ENCODE measurements around the gene TMEM123.

TMEM123 gene

DNA sequence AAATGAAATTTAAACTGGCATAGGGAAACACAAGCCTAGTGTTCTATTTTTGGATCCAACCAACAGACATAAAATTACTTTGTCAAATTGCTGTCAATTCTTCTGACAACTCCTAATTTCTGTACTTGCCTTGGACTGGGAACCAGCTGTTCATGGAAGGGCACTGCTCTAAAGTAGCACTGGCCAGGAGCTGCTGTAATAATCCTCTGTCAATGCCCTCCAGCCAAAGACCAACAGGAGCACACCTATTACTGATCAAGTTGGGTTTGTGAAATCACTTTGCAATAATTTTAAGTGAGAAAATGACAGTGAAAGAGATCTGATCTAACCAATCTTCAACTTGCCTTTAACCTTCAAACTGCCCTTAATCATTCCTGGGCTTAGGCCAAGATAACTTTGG, 18.9 kb upstream of the TMEM123 start:
- Histone ChIP-seq H2AFZ (ENCODE audit: low read length, unreplicated experiment) (no peak overlapping the region), H3K79me2 (ENCODE audit: control insufficient read depth, insufficient read depth, low read length, unreplicated experiment) (no peaks in the 10 kb centered on the region), H3K36me3 (ENCODE audit: insufficient read depth, low read length) (no peaks in the 10 kb centered on the region), H3K27ac (ENCODE audit: low read depth, low read length) (no peak overlapping the region), H3K27me3 (ENCODE audit: insufficient read depth, low read length) (no peaks in the 10 kb centered on the region), H3K4me1 (ENCODE audit: control insufficient read depth, insufficient read depth, low read length, unreplicated experiment) (peaks cover 18% of the 10 kb centered on the region), H3K4me3 (ENCODE audit: low read depth, low read length) (no peak overlapping the region)

DNA sequence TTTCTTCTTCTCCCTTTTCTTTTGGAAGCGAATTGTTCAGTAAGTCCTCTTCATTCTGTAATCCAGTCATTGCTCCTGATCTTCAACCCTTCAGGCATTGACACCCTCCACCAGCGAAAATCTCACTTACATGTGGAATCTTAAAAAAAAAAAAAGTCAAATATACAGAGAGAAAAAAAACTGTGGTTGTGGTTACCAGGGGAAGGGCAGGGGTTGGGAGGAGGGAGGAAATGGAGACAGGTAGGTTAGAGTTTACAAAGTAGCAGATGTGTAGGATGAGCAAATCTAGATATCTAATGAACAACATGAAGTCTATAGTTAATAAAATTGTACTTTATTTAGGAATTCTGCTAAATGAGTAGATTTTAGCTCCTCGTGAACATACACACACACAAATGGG, 17.7 kb upstream of the TMEM123 start:
- H3K4me3 ChIP-seq (ENCODE audit: low read depth, low read length): no peak overlapping the region
- peaks cover 18% of the 10 kb centered on the region for H3K4me1 ChIP-seq (ENCODE audit: control insufficient read depth, insufficient read depth, low read length, unreplicated experiment)
- no peak overlapping the region for H2AFZ ChIP-seq (ENCODE audit: low read length, unreplicated experiment)
- no peak overlapping the region for H3K27ac ChIP-seq (ENCODE audit: low read depth, low read length)
- H3K27me3 ChIP-seq (ENCODE audit: insufficient read depth, low read length): no peaks in the 10 kb centered on the region
- no peaks in the 10 kb centered on the region for H3K36me3 ChIP-seq (ENCODE audit: insufficient read depth, low read length)
- no peaks in the 10 kb centered on the region for H3K79me2 ChIP-seq (ENCODE audit: control insufficient read depth, insufficient read depth, low read length, unreplicated experiment)

DNA sequence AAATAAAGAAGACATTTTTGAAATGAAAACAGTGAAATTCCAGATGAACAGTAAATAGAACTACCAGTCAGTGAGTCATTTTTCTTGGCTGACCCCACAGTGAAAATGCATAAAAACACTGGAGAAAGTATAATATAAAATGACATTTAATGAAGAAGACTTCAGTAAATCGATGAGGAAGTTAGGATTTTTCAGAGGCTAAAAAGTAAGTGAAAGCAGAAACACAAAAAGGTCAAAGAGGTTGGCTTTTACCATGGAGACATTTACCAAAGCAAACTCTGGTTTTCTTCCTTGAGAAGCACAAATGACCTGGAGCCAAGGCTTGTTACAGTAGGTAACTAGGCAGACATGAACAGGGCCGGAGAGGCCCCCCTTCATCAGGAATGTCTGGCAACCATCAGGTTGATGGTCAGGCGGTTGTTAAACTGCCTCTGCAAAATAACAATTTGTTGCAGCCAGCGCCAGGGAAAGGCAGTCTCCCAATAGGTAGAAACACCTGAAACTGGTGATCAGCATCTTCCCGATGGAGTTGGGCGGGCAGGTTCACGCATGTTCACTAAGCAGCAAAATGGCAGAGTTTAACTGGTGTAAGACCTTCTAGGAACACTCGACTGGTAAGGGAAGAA, 16.7 kb upstream of the TMEM123 start:
- H3K36me3 ChIP-seq (ENCODE audit: insufficient read depth, low read length): no peaks in the 10 kb centered on the region
- H2AFZ ChIP-seq (ENCODE audit: low read length, unreplicated experiment): peak overlapping the region; percentile 26

DNA sequence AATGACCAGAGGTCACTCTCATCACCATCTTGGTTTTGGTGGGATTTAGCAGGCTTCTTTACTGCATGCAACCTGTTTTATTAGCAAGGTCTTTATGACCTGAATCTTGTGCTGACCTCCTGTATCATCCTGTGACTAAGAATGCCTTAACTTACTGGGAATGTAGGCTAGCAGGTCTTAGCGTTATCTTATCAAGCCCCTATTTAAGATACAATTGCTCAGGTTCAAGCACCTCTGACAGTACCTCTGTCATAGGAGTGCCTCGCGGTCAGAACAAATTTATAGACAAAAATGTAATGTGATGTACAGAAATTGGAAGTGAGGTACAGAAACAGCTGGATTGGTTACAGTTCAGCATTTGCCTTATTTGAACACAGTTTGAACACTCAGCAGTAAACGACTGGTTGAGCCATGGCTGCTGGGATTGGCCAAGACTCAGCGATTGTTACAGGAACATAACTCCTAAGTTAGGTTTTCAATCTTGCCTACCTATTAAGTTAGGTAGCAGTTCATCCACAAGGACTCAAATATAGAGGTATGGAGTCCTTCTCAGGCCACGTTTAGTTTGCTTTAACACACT, 16.1 kb upstream of the TMEM123 start:
- Histone ChIP-seq H3K36me3 (ENCODE audit: insufficient read depth, low read length) (no peaks in the 10 kb centered on the region), H3K27ac (ENCODE audit: low read depth, low read length) (peak overlapping the region; percentile 48), H2AFZ (ENCODE audit: low read length, unreplicated experiment) (peak overlapping the region; percentile 26), H3K27me3 (ENCODE audit: insufficient read depth, low read length) (no peaks in the 10 kb centered on the region), H3K79me2 (ENCODE audit: control insufficient read depth, insufficient read depth, low read length, unreplicated experiment) (no peaks in the 10 kb centered on the region), H3K4me3 (ENCODE audit: low read depth, low read length) (peak overlapping the region; percentile 15; the same call in 1 of the 2 replicates), H3K4me1 (ENCODE audit: control insufficient read depth, insufficient read depth, low read length, unreplicated experiment) (peaks cover 18% of the 10 kb centered on the region)

More for the DNA sequence above, 16.7 kb upstream of the TMEM123 start:
- H3K27me3 ChIP-seq (ENCODE audit: insufficient read depth, low read length): no peaks in the 10 kb centered on the region
- H3K27ac ChIP-seq (ENCODE audit: low read depth, low read length): peak overlapping the region; percentile 48
- H3K4me3 ChIP-seq (ENCODE audit: low read depth, low read length): peak overlapping the region; percentile 15; the same call in 1 of the 2 replicates
- H3K4me1 ChIP-seq (ENCODE audit: control insufficient read depth, insufficient read depth, low read length, unreplicated experiment): peaks cover 18% of the 10 kb centered on the region
- no peaks in the 10 kb centered on the region for H3K79me2 ChIP-seq (ENCODE audit: control insufficient read depth, insufficient read depth, low read length, unreplicated experiment)

DNA sequence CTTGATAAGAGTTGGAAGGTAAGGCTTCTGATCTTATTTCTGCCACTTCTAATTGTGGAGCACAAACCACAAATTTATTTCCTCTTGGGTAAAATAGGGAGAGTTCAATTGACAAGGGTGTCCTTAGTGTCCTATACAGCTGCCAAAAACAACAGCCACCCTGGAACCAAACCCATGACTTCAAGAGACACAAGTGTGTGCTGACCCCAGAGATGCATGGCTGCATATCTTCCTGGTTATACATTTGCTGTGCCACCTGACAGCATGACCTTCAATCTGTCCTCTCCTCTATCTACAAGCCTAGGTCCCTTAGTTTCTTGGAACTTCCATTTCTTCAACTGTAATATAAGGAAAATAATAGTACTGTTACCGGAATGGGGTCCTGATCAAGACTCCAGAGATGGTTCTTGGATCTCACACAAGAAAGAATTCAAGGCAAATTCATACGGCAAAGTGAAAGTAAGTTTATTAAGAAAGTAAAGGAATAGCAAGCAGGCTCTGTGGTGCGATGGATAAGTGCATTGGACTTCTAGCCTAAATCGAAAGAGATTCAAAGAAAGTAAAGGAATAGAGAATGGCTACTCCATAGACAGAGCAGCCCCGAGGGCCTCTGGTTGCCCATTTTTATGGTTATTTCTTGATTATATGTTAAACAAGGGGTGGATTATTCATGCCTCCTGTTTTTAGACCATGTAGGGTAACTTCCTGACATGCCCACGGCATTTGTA, 15.5 kb upstream of the TMEM123 start:
- Histone ChIP-seq H3K79me2 (ENCODE audit: control insufficient read depth, insufficient read depth, low read length, unreplicated experiment) (no peaks in the 10 kb centered on the region), H3K27me3 (ENCODE audit: insufficient read depth, low read length) (no peaks in the 10 kb centered on the region), H3K4me3 (ENCODE audit: low read depth, low read length) (no peak overlapping the region), H3K36me3 (ENCODE audit: insufficient read depth, low read length) (no peaks in the 10 kb centered on the region), H3K4me1 (ENCODE audit: control insufficient read depth, insufficient read depth, low read length, unreplicated experiment) (peaks cover 18% of the 10 kb centered on the region), H3K27ac (ENCODE audit: low read depth, low read length) (no peak overlapping the region), H2AFZ (ENCODE audit: low read length, unreplicated experiment) (no peak overlapping the region)

DNA sequence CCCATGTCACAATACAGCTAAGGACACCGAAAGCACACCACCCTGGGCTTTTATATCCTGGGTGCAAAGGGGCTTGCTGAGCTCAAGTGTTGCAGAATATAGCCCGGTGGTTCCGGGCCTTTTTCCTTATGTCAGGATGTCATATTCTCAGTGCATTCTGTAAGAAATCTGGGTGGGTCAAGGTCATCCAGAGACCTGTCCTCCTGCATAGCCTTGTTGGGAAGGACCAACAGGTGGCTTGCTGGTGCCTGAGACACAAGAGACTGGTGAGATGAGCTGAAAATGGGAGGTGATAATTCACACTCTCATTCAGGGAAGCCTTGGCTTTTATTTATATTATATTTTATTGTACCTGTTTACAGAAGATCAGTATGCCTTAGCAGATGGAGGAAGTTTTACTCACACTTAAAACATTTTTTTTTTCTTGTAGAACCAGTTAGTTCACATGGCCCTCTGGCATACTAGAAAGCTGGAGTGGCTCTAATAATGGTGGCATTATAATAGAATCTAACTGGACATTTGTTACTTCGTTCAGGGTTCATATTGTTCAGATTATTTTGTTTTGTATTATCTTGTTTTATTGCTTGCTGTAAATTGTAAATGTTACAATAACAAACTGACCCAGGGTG, 14.6 kb upstream of the TMEM123 start:
- no peak overlapping the region for H2AFZ ChIP-seq (ENCODE audit: low read length, unreplicated experiment)
- H3K4me3 ChIP-seq (ENCODE audit: low read depth, low read length): no peak overlapping the region
- no peaks in the 10 kb centered on the region for H3K27me3 ChIP-seq (ENCODE audit: insufficient read depth, low read length)
- no peak overlapping the region for H3K27ac ChIP-seq (ENCODE audit: low read depth, low read length)
- H3K4me1 ChIP-seq (ENCODE audit: control insufficient read depth, insufficient read depth, low read length, unreplicated experiment): peaks cover 18% of the 10 kb centered on the region
- no peaks in the 10 kb centered on the region for H3K79me2 ChIP-seq (ENCODE audit: control insufficient read depth, insufficient read depth, low read length, unreplicated experiment)
- no peaks in the 10 kb centered on the region for H3K36me3 ChIP-seq (ENCODE audit: insufficient read depth, low read length)

DNA sequence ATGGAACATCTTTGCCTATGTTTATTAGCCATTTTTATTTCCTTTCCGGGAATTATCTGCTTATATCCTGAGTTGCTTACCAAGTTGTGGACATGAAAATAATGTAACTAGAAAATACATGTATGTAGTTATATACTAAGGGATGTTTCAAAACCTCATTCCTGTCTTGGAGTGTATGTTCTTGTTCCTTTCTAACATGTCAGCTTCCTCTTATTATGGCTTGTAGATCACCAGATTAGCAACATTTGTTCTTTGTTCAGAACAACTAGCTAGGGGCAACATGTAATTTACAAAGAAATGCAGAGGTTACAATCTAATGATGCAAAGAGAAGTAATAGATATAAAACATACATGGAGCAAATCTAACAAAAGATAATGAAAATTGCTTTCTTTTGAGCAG, 13.1 kb upstream of the TMEM123 start:
- H3K79me2 ChIP-seq (ENCODE audit: control insufficient read depth, insufficient read depth, low read length, unreplicated experiment): no peaks in the 10 kb centered on the region
- no peak overlapping the region for H3K27ac ChIP-seq (ENCODE audit: low read depth, low read length)
- no peaks in the 10 kb centered on the region for H3K36me3 ChIP-seq (ENCODE audit: insufficient read depth, low read length)
- H3K4me1 ChIP-seq (ENCODE audit: control insufficient read depth, insufficient read depth, low read length, unreplicated experiment): peaks cover 18% of the 10 kb centered on the region
- no peaks in the 10 kb centered on the region for H3K27me3 ChIP-seq (ENCODE audit: insufficient read depth, low read length)
- no peak overlapping the region for H2AFZ ChIP-seq (ENCODE audit: low read length, unreplicated experiment)
- no peak overlapping the region for H3K4me3 ChIP-seq (ENCODE audit: low read depth, low read length)

DNA sequence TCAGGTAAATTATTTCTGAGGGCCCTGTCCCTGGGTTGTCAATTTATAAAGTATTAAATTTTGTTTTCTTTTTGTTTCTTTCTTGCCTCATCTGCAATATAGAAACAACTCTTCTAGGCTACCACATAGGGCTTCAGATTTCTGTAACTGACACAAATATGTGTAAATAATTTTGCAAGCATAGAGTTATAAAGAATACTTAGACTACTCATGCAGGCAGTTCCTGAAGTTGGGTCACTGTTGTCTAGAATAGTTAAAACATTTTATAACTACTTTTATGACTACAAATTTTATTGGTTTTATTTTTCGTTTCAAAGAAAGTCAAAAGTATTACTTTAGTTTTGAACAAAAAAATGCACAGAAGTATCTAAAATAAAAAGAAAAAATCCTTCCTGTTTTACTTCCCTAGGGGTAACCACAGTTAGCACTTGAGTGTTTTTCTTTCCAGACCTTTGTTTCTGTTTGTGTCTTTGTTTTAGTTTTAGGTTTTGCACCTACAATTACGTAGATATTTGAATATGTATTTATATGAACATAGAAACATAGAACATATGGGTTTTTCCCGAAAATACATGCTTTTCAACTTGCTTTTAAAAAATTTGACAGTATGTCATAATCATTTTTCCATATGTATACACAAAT, 12.4 kb upstream of the TMEM123 start:
- Histone ChIP-seq H3K36me3 (ENCODE audit: insufficient read depth, low read length) (no peaks in the 10 kb centered on the region), H2AFZ (ENCODE audit: low read length, unreplicated experiment) (no peak overlapping the region), H3K79me2 (ENCODE audit: control insufficient read depth, insufficient read depth, low read length, unreplicated experiment) (no peaks in the 10 kb centered on the region), H3K4me3 (ENCODE audit: low read depth, low read length) (no peak overlapping the region), H3K4me1 (ENCODE audit: control insufficient read depth, insufficient read depth, low read length, unreplicated experiment) (peaks cover 18% of the 10 kb centered on the region), H3K27me3 (ENCODE audit: insufficient read depth, low read length) (no peaks in the 10 kb centered on the region), H3K27ac (ENCODE audit: low read depth, low read length) (no peak overlapping the region)

DNA sequence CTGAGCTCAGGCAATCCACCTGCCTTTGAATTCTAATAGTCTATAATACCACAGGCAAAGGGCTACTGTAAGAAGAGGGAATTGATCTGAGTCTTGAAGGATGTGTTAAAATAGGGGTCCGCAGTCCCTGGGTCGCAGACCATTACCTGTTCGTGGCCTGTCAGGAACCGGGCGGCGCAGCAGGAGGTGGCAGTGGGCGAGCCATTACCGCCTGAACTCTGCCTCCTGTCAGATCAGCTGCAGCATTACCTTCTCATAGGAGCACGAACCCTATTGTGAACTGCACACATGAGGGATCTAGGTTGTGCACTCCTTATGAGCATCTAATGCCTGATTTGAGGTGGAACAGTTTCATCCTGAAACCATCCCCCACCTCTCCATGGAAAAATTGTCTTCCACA, 11.5 kb upstream of the TMEM123 start:
- Histone ChIP-seq H2AFZ (ENCODE audit: low read length, unreplicated experiment) (no peak overlapping the region), H3K79me2 (ENCODE audit: control insufficient read depth, insufficient read depth, low read length, unreplicated experiment) (no peaks in the 10 kb centered on the region), H3K27ac (ENCODE audit: low read depth, low read length) (no peak overlapping the region), H3K4me3 (ENCODE audit: low read depth, low read length) (no peak overlapping the region), H3K4me1 (ENCODE audit: control insufficient read depth, insufficient read depth, low read length, unreplicated experiment) (peaks cover 10% of the 10 kb centered on the region), H3K36me3 (ENCODE audit: insufficient read depth, low read length) (no peaks in the 10 kb centered on the region), H3K27me3 (ENCODE audit: insufficient read depth, low read length) (no peaks in the 10 kb centered on the region)

DNA sequence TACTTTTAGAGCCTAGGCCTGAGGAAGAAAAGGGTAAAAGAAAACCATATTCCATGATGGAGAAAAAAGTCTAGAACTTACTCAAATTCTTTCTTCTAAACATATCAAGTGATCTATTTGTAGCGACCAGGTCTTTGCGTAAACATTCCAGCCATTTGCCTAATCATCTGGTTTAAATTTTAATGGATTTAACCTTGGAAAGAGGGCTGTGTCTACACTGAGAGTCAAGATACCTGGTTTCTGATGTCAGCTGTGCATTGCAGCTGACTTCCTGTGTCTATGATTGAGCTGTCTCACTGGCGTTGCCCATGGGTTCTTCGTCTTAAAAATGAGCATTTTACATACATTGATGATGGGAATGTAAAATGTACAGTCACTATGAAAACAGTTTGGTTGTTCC, 10.0 kb upstream of the TMEM123 start:
- no peak overlapping the region for H3K27ac ChIP-seq (ENCODE audit: low read depth, low read length)
- H3K79me2 ChIP-seq (ENCODE audit: control insufficient read depth, insufficient read depth, low read length, unreplicated experiment): no peaks in the 10 kb centered on the region
- H3K36me3 ChIP-seq (ENCODE audit: insufficient read depth, low read length): no peaks in the 10 kb centered on the region
- H3K4me1 ChIP-seq (ENCODE audit: control insufficient read depth, insufficient read depth, low read length, unreplicated experiment): peaks cover under 1% of the 10 kb centered on the region
- no peaks in the 10 kb centered on the region for H3K27me3 ChIP-seq (ENCODE audit: insufficient read depth, low read length)
- no peak overlapping the region for H3K4me3 ChIP-seq (ENCODE audit: low read depth, low read length)
- no peak overlapping the region for H2AFZ ChIP-seq (ENCODE audit: low read length, unreplicated experiment)
